ENCODE measurements around the gene IL2RA. TPM values are rescaled to one million over a fixed set of nuclear protein-coding genes. Genes with fewer than 3 reads are reported as not detected.
A peak's percentile ranks its signal among the peaks of the same experiment; 100 is the strongest.

IL2RA gene
- total and polyA plus RNA-seq, 12 donors: 0.19 to 9.1 (median 0.82) TPM

GRCh38 chr10:5976512-5977470 lies 85.4 kb downstream of the IL2RA start:
- intact Hi-C loops (cut with DNase I): loop anchor here in 3 of 10 donors (2.0 to 10.0 kb wide), 3 partner anchors 32 to 72 kb away; no protein-coding TSS in a partner anchor
- TF ChIP-seq CTCF (IDR thresholded peaks at IDR 0.05): peak in 1 of 9 donors; percentile 18
- peak; percentile 47 to 52 for DNase-seq
- Histone ChIP-seq H3K9me3 (no peaks in the 10 kb centered on the region), H3K27me3 (no peaks in the 10 kb centered on the region), H3K27ac (peak overlapping the region; percentile 91 to 99 (median 96)), H3K36me3 (peaks cover 0 to 6% (median 0%) of the 10 kb centered on the region in 9 donors), H3K4me3 (peak overlapping the region; percentile 68 to 97 (median 90)), H3K4me1 (peaks cover 0 to 59% (median 29%) of the 10 kb centered on the region in 9 donors)
- 2 to 4% methylated on average over 71 to 82 of the region's 82 CpGs for WGBS, 2 donors
- peak; percentile 40 to 70 (median 58) for ATAC-seq

- WGBS, 2 donors: 78 to 89% methylated on average over 20 of the region's 20 CpGs
- intact Hi-C loops (cut with DNase I): loop anchor here in 3 of 10 donors (2.0 to 10.0 kb wide), 3 partner anchors 31 to 71 kb away; no protein-coding TSS in a partner anchor
- peaks cover 0 to 68% (median 34%) of the 10 kb centered on the region in 9 donors for H3K4me1 ChIP-seq
- ATAC-seq (peak in 7 of 8 donors; percentile 5 to 53 (median 31)), DNase-seq (peak in 1 of 2 donors; percentile 39)
- no peaks in the 10 kb centered on the region for H3K27me3 ChIP-seq
- peak overlapping the region in 9 of 10 donors; percentile 72 to 97 (median 92) for H3K4me3 ChIP-seq
- H3K36me3 ChIP-seq: peaks cover 0 to 6% (median 0%) of the 10 kb centered on the region in 9 donors
- TF ChIP-seq CTCF (IDR thresholded peaks at IDR 0.05): no peak
- H3K9me3 ChIP-seq: no peaks in the 10 kb centered on the region
- H3K27ac ChIP-seq: peak overlapping the region; percentile 91 to 99 (median 96)
Observed at GRCh38 chr10:5975641-5976473, 86.3 kb downstream of the IL2RA start.

- DNase-seq: no peak
- no peak for ATAC-seq
- no peak overlapping the region for H3K4me3 ChIP-seq
- H3K27ac ChIP-seq: peak overlapping the region in 2 of 10 donors; percentile 15 to 76
- H3K4me1 ChIP-seq: peaks cover 0 to 66% (median 31%) of the 10 kb centered on the region in 9 donors
- no peaks in the 10 kb centered on the region for H3K9me3 ChIP-seq
- H3K36me3 ChIP-seq: peaks cover 0 to 13% (median 0%) of the 10 kb centered on the region in 9 donors
- WGBS, 2 donors: 94 to 97% methylated on average over 4 of the region's 4 CpGs
- no peak for TF ChIP-seq CTCF (IDR thresholded peaks at IDR 0.05)
- no peaks in the 10 kb centered on the region for H3K27me3 ChIP-seq
- intact Hi-C loops (cut with DNase I): loop anchor here in 2 of 10 donors (5.0 to 10.0 kb wide), 2 partner anchors 68 to 114 kb away; partner anchors contain the start of gene RBM17 (in 1 of the 2)
Observed at GRCh38 chr10:5973069-5973468, 89.1 kb downstream of the IL2RA start.
